NCI-H226 (cell line): ENCODE measurements around the gene CGB2.

ENCODE experiments used
- DNase-seq: peaks from one replicate; pipeline ENCODE4 v3.0.0-alpha.2; 2015

The CGB2 gene

GRCh38 chr19:49070416-49070815 lies 38.7 kb downstream of the CGB2 start:
- no peak for DNase-seq

DNA sequence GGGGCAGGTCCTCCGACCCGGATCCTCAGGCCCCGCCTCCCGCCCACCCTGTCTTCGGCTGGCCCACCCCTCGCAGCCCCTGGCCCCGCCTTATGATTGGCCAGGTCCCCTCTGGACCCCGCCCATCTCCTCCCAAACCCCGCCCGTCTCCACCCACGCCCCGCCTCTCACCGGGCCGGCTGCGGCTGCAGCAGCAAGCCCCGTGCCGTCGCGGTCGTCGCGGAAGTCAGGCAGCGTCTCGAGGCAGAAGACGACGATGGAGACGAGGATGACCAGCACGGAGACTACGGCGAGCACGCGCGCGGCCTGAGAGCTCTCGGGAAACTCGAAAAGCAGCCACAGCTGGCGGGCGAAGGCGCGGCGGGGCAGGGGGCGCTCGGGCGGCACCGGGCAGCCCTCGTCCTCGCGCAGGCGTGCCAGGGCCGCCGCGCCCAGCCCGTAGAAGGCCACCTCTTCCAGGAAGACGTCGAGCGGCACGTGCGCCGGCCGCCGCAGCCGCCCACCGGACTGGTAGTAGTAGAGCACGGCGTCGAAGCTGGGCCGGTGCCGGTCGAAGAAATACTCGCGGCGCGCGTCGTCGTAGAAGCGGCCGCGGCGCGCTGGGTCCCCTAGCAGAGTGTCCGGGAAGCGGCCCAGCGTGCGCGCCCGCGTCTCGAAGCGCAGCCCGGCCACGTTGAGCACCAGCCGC lies 40.3 kb downstream of the CGB2 start:
- no peak for DNase-seq

DNA sequence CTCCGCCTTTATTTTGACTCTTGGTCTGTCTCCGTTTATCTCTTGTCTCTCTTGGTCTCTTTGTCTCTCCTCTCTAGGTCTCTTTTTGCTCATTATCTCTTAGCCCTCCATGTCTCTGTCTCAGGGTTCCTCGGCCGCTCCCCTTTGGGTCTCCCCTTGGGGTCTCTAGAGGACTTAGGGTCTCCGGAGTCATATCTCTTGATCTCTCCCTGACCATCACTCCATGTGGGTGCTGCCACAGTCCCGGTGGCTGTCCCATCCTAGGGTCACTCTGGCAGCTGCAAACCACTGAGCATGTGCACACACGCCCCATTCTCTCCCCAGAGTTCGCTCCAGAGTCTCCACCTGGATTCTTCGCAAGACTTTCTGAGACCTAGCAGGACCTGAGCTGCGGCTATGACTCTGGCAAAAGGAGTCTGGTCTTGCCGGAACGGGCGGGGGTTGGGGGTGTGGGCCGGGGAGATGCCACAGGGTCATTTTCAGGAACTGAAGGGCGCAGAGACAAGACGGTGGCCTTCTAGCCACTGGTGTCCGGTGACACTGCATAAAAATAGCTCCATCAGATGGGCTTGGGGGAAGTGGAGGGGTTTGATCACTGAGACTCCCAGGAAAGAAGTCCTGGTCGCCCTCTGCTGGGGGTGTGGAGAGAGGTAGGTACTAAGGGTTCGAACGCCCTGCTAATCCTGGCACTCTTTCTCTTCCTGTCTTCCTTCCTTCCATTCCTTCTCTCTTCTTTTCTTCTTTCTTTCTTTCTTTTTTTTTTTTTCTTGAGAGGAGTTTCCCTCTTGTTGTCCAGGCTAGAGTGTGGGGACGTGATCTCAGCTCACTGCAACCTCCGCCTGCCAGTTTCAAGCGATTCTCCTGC lies 42.1 kb downstream of the CGB2 start:
- DNase-seq = no peak

- DNase-seq = peak; percentile 24
Measured at GRCh38 chr19:49074869-49075268, 43.2 kb downstream of the CGB2 start.

DNA sequence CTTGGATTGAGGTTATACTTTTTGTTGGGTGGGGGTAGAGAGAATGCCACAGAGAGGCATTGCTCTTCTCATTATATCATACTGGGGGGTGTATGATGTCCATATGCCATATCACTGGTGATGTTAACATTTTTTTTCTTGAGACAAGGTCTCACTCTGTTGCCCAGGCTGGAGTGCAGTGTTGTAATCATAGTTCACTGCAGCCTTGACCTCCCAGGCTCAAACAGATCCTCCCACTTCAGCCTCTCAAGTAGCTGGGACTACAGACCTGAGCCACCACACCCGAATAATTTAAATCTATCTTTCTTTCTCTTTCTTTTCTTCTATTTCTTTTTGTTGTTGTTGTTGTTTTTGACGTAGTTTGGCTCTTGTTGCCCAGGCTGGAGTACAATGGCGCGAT lies 48.7 kb downstream of the CGB2 start:
- DNase-seq = no peak

- no peak for DNase-seq
Measured at GRCh38 chr19:49081273-49081672, 49.6 kb downstream of the CGB2 start.
